ENCODE results near the gene ADH6. TPM values are rescaled to one million over a fixed set of nuclear protein-coding genes. Genes with fewer than 3 reads are reported as not detected.
A peak's percentile ranks its signal among the peaks of the same experiment; 100 is the strongest.

ADH6 gene
- total RNA-seq, 1 experiment from 2014 or later = not detected

- H3K4me1 Mint-ChIP-seq = peaks cover 12 to 15% of the 10 kb centered on the region in 2 experiments
- Histone ChIP-seq H3K4ac (ENCODE audit: low read depth, low read length) (no peak overlapping the region), H2BK12ac (ENCODE audit: insufficient read length, low read depth, low read length) (no peak overlapping the region), H4K5ac (ENCODE audit: insufficient read length, low read depth, low read length) (no peak overlapping the region), H3K18ac (ENCODE audit: insufficient read length, low read depth, low read length) (no peak overlapping the region), H4K20me1 (ENCODE audit: control insufficient read depth, insufficient read depth, insufficient read length) (no peaks in the 10 kb centered on the region), H3K23ac (ENCODE audit: insufficient read length, low read depth, low read length) (no peak overlapping the region), H2BK15ac (ENCODE audit: low read depth, low read length) (no peak overlapping the region), H4K91ac (ENCODE audit: insufficient read length, low read depth, low read length) (no peak overlapping the region), H3K79me1 (ENCODE audit: insufficient read depth, low read depth, low read length, poor library complexity, severe bottlenecking) (no peaks in the 10 kb centered on the region), H2BK5ac (ENCODE audit: insufficient read length, low read length) (no peak overlapping the region), H3K9ac (ENCODE audit: extremely low read depth, insufficient read length, low read length) (no peak overlapping the region), H4K8ac (replicated peaks; ENCODE audit: insufficient read length, low read depth, low read length) (no peak overlapping the region), H3K14ac (ENCODE audit: insufficient read depth, low read length) (no peak overlapping the region), H3T11ph (ENCODE audit: low read length) (no peak overlapping the region), H2AK5ac (ENCODE audit: insufficient read length, low read length) (no peak overlapping the region), H3K4me2 (ENCODE audit: insufficient read depth, insufficient read length, low read length) (no peak overlapping the region), H3K56ac (ENCODE audit: insufficient read length, low read depth, low read length) (no peak overlapping the region), H3K9me3 (ENCODE audit: control insufficient read depth, low read depth, low read length) (no peaks in the 10 kb centered on the region), H2AFZ (ENCODE audit: low read length) (no peak overlapping the region), H2BK20ac (ENCODE audit: low read depth, low read length, poor library complexity, severe bottlenecking) (no peak overlapping the region), H2BK120ac (ENCODE audit: low read depth, low read length, poor library complexity, severe bottlenecking) (peak overlapping the region; percentile 1), H3K23me2 (ENCODE audit: insufficient read length, low read depth, low read length, poor library complexity, severe bottlenecking) (no peaks in the 10 kb centered on the region), H3K27ac (ENCODE audit: insufficient read length, low read depth, low read length) (no peak overlapping the region), H3K79me2 (ENCODE audit: insufficient read depth, low read length) (no peaks in the 10 kb centered on the region), H3K27me3 (ENCODE audit: insufficient read depth, low read length) (no peaks in the 10 kb centered on the region), H3K4me1 (ENCODE audit: insufficient read depth, low read length) (no peaks in the 10 kb centered on the region; the same call in 1 of the 2 replicates)
- no peaks in the 10 kb centered on the region for H3K27me3 Mint-ChIP-seq (ENCODE audit: low read depth)
- no peak for DNase-seq
- H3K9me3 Mint-ChIP-seq = peaks cover 4 to 5% of the 10 kb centered on the region in 2 experiments; a peak in 4 of 5 replicates
- H3K36me3 Mint-ChIP-seq (ENCODE audit: insufficient read depth in 1 of 3, low read depth in 3 of 3) = peaks cover 0 to 7% (median 5%) of the 10 kb centered on the region in 3 experiments; a peak in 4 of 7 replicates
- no peak for TF ChIP-seq CTCF (conservative IDR thresholded peaks at IDR 0.05)
- no peak overlapping the region for H3K4me3 Mint-ChIP-seq
- peak overlapping the region in 2 of 3 experiments; percentile 38 to 94; a peak in 3 of 7 replicates for H3K27ac Mint-ChIP-seq
- no CpG with 5 or more reads among the region's 1 CpG for WGBS (ENCODE audit: extremely low coverage, insufficient read length, low lambda C conversion rate)
Observed at GRCh38 chr4:99221980-99222379, 2.9 kb upstream of the ADH6 start.

All from H9 (cell line).